Spleen (tissue), 11 donors: ENCODE data around the gene ZNF697. TPM values are rescaled to one million over a fixed set of nuclear protein-coding genes. Genes with fewer than 3 reads are reported as not detected.

Source experiments
- DNase-seq: peaks from one replicate; pipeline ENCODE4 v3.0.0-alpha.2; 2020
- H3K27ac ChIP-seq, 8 donors: fragments of 200-600 bp; sonication (generic) in 7 of 8; 1 replicate in 4 of 8; 2 replicates in 4 of 8; pipeline versions ENCODE4 v1.5.0 to v1.8.0; 2016 to 2021; ENCODE audit warnings: inconsistent platforms in 4 of 8, mild to moderate bottlenecking in 4 of 8, moderate library complexity in 1 of 8
- H3K27me3 ChIP-seq, 7 donors: fragments of 200-600 bp; sonication (generic) in 6 of 7; replicated peaks in 1 of 7; 1 replicate in 4 of 7; 2 replicates in 3 of 7; pipeline versions ENCODE4 v1.5.0 to v1.8.0; 2016 to 2021; ENCODE audit warnings: inconsistent platforms in 3 of 7, mild to moderate bottlenecking in 1 of 7
- H3K36me3 ChIP-seq, 6 donors: fragments of 200-600 bp; sonication (generic) in 5 of 6; 1 replicate in 4 of 6; 2 replicates in 2 of 6; pipeline versions ENCODE4 v1.5.0 to v1.8.0; 2016 to 2021; ENCODE audit warnings: inconsistent platforms in 2 of 6
- H3K4me1 ChIP-seq, 6 donors: fragments of 200-600 bp; sonication (generic) in 5 of 6; 1 replicate in 3 of 6; 2 replicates in 3 of 6; pipeline versions ENCODE4 v1.5.0 to v1.8.0; 2016 to 2021; ENCODE audit warnings: inconsistent platforms in 3 of 6
- H3K4me3 ChIP-seq, 8 donors: fragments of 200-600 bp; sonication (generic) in 7 of 8; 1 replicate in 4 of 8; 2 replicates in 4 of 8; pipeline versions ENCODE4 v1.5.0 to v1.8.0; 2016 to 2021; ENCODE audit warnings: inconsistent platforms in 4 of 8, mild to moderate bottlenecking in 4 of 8, moderate library complexity in 2 of 8
- H3K9me3 ChIP-seq, 8 donors: fragments of 200-600 bp; sonication (generic) in 7 of 8; 1 replicate in 4 of 8; 2 replicates in 4 of 8; pipeline versions ENCODE4 v1.5.0 to v1.8.0; 2016 to 2021; ENCODE audit warnings: inconsistent platforms in 4 of 8
- POLR2A ChIP-seq, 3 donors: fragments of 450-650 bp; IDR thresholded peaks; one replicate each; pipeline ENCODE4 v1.5.1; 2017; ENCODE audit warnings: antibody characterized with exemption in 3 of 3, mild to moderate bottlenecking in 1 of 3
- POLR2AphosphoS5 ChIP-seq, 3 donors: sonication (generic); formaldehyde crosslinking; IDR thresholded peaks; one replicate each; pipeline ENCODE4 v1.5.1; 2017; ENCODE audit warnings: antibody characterized with exemption in 3 of 3
- WGBS, 5 donors: extraction: QIAGEN DNeasy Blood & Tissue Kit in 3 of 5; methylation state at CpG; one replicate each; pipeline versions ENCODE4 v1.1.5 to v1.1.7; 2013 to 2018; 5-methylcytosine and 5-hydroxymethylcytosine counted together
- intact Hi-C: fragments of 100-400 bp; cut with DNase I; formaldehyde crosslinking; loops from one replicate; pipeline ENCODE4 v1.15.0; 2023; ENCODE audit warnings: low total_unique reads
- polyA plus RNA-seq, 3 donors: library from polyadenylated mRNA; stranded (reverse); fragments of 200-250 nt; gene quantifications; one replicate each; pipeline ENCODE4 v1.2.1, GENCODE V29; 2013
- total RNA-seq, 7 donors: library from RNA; depleted of rRNA in 3 of 7; stranded (reverse); fragments of >200 nt in 3 of 7; fragmentation: NEBNext Ultra II Directional in 4 of 7; extraction: Animal tissue kit (Norgen Biotek cat#: 25700) in 4 of 7; gene quantifications; one replicate each; pipeline versions ENCODE4 v1.1.0 to v1.2.1, GENCODE V29; 2016 to 2021
- TF ChIP-seq, protein P1 (sequence below), 11 experiments: fragments of 200-600 bp in 7 of 11; fragments of 450-650 bp in 4 of 11; sonication (generic) in 4 of 11; IDR thresholded peaks in 8 of 11; conservative IDR thresholded peaks in 3 of 11; 1 replicate in 7 of 11; 2 replicates in 4 of 11; pipeline versions ENCODE4 v1.4.0 to v1.8.0; 2016 to 2021; ENCODE audit warnings: antibody characterized with exemption in 11 of 11, inconsistent platforms in 4 of 11, mild to moderate bottlenecking in 1 of 11
- donor health status: healthy with polysubstance abuse.
- donor health status: DM: no; HTN: no; CAD: no; lungs with moderate emphysema.
- donor health status: DM: no; HTN: no; CAD: no.
- donor health status: Bipolar disorder and iron deficiency.
- donor health status: healthy.
- donor health status: DM: no; HTN: no; CAD: no.
- donor health status: DM: yes; HTN: yes; CAD: no.

ZNF697 gene
- total and polyA plus RNA-seq, 10 donors, result 0.38 to 6.6 (median 5.5) TPM

DNA sequence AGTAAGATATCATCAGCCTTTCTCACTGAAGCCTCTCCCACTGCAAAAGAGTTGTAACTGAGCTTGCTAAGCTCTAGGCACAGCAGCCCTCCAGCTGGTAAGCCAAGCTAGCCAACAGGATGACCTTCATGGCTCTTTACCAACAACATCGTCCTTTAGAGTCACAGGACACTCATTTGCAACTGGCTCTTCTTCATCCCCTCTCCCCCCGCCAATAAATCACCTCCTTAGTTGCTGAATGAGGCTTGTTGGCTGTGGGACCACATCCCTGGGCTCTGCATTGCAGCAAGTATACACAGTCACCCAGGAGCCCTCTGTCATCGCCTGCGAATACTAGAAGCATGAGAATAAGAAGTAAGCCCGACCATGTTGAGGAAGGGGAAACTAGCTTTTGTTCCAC lies 16.0 kb upstream of the ZNF697 start:
- TF ChIP-seq POLR2AphosphoS5 (IDR thresholded peaks at IDR 0.05), result no peak
- no peak for TF ChIP-seq POLR2A (IDR thresholded peaks at IDR 0.05)
- TF ChIP-seq, protein P1, sequence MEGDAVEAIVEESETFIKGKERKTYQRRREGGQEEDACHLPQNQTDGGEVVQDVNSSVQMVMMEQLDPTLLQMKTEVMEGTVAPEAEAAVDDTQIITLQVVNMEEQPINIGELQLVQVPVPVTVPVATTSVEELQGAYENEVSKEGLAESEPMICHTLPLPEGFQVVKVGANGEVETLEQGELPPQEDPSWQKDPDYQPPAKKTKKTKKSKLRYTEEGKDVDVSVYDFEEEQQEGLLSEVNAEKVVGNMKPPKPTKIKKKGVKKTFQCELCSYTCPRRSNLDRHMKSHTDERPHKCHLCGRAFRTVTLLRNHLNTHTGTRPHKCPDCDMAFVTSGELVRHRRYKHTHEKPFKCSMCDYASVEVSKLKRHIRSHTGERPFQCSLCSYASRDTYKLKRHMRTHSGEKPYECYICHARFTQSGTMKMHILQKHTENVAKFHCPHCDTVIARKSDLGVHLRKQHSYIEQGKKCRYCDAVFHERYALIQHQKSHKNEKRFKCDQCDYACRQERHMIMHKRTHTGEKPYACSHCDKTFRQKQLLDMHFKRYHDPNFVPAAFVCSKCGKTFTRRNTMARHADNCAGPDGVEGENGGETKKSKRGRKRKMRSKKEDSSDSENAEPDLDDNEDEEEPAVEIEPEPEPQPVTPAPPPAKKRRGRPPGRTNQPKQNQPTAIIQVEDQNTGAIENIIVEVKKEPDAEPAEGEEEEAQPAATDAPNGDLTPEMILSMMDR (IDR thresholded peaks at IDR 0.05 in 8 of 11, conservative IDR thresholded peaks at IDR 0.05 in 3 of 11), result no peak
- DNase-seq, result no peak
- no peak overlapping the region for H3K27ac ChIP-seq
- H3K36me3 ChIP-seq, result no peaks in the 10 kb centered on the region
- H3K27me3 ChIP-seq, result no peaks in the 10 kb centered on the region
- no peaks in the 10 kb centered on the region for H3K4me1 ChIP-seq
- intact Hi-C loops, result loop anchor here (5.0 kb wide), 1 partner anchor 52 kb away; no protein-coding TSS in a partner anchor
- no peaks in the 10 kb centered on the region for H3K9me3 ChIP-seq
- H3K4me3 ChIP-seq, result no peak overlapping the region
- WGBS, 5 donors, result 79 to 88% (median 84%) methylated on average over 5 of the region's 5 CpGs

DNA sequence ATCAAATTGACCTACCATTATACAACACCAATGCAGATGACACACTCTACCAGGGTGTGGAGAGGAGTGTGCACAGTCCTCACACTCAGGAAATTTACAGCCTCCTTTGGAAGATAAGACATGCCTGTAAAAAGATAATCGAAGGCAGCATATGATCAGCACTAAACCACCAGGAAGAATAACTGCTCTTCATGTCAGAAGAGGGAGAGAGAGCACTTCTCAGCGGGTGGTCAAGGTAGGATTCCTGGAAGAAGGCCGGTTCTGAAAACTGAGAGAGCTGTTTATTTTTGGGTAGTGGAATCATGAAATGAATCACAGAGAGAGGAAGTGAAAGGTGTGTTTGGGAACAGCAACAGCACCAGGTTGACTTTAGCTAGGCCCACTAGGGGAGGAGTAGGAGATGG lies 14.0 kb upstream of the ZNF697 start:
- Histone ChIP-seq H3K4me1 (no peaks in the 10 kb centered on the region), H3K9me3 (no peaks in the 10 kb centered on the region), H3K36me3 (no peaks in the 10 kb centered on the region), H3K4me3 (no peak overlapping the region), H3K27ac (no peak overlapping the region), H3K27me3 (no peaks in the 10 kb centered on the region)
- no peak for DNase-seq
- intact Hi-C loops, result loop anchor here (5.0 kb wide), 1 partner anchor 50 kb away; no protein-coding TSS in a partner anchor
- WGBS, 5 donors, result 59 to 86% (median 67%) methylated on average over 3 of the region's 3 CpGs
- TF ChIP-seq, protein P1 (IDR thresholded peaks at IDR 0.05 in 8 of 11, conservative IDR thresholded peaks at IDR 0.05 in 3 of 11), result no peak
- TF ChIP-seq POLR2A (IDR thresholded peaks at IDR 0.05) (no peak), POLR2AphosphoS5 (IDR thresholded peaks at IDR 0.05) (no peak)

DNA sequence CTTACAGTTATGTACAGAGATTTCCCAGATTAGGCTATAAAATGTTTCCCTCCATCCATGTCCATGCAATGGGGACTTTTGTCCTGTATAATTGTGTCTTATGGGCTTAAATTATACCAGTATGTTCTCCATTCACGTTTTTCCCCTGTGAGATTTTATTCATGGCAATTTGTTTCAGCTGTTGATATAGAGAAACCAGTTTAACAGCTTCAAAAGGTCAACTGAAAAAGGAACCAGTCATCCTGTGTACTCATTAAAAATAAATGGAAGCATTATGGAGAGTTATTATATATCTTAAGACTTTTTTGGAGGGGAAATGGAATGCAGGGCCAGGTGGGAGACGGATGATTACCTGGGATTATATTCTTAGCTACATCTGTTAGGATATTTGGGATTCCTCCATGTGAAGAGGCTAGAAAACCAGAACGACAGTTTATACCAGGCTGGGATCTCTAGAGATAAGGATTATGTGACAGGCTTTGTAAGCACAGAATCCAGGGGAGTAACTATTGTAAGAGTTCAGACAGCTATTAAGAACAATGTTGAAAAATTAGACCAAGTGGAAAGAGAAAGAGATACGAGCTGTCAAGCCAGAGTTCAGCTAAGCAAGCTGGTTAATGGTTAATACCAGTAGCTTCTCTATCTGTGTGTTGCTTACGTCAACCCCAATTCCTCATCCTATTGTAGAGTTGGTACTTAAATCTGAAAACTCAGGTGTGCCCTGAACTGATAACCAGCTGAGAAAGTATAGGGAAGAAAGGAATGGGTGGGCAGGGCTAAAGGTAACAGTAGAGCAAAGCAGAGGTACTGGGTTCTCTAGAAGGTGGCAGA lies 12.4 kb upstream of the ZNF697 start:
- DNase-seq, result no peak
- H3K27me3 ChIP-seq, result no peaks in the 10 kb centered on the region
- H3K9me3 ChIP-seq, result no peaks in the 10 kb centered on the region
- H3K36me3 ChIP-seq, result no peaks in the 10 kb centered on the region
- TF ChIP-seq POLR2A (IDR thresholded peaks at IDR 0.05) (no peak), POLR2AphosphoS5 (IDR thresholded peaks at IDR 0.05) (no peak)
- TF ChIP-seq, protein P1 (IDR thresholded peaks at IDR 0.05 in 8 of 11, conservative IDR thresholded peaks at IDR 0.05 in 3 of 11), result no peak
- WGBS, 5 donors, result 69 to 82% (median 74%) methylated on average over 5 of the region's 5 CpGs
- H3K4me1 ChIP-seq, result peaks cover 0 to 4% (median 0%) of the 10 kb centered on the region in 6 donors
- H3K27ac ChIP-seq, result no peak overlapping the region
- intact Hi-C loops, result loop anchor here (5.0 kb wide), 1 partner anchor 48 kb away; no protein-coding TSS in a partner anchor
- H3K4me3 ChIP-seq, result no peak overlapping the region

DNA sequence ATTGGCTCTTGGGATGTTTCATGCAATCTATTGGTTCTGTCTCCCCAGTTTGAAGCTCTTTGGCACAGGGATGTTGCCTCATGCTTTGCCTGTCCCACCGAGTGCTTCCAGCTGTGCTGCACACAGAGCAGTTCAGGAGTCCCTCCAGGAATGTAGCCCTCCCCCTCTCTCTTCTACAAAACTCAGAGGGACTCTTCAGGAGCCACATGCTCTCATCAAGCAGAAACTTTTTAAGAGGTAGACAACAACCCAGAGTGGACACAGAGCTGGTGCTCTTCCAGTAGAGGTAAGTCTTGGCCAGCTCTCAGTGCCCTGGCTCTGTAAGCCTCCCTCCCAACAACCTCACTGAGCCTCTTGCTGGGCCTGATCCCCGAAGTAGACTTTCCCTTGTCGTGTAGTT lies 11.6 kb upstream of the ZNF697 start:
- no peak for DNase-seq
- H3K4me3 ChIP-seq, result no peak overlapping the region
- intact Hi-C loops, result loop anchor here (5.0 kb wide), 1 partner anchor 47 kb away; no protein-coding TSS in a partner anchor
- H3K36me3 ChIP-seq, result no peaks in the 10 kb centered on the region
- no peak overlapping the region for H3K27ac ChIP-seq
- TF ChIP-seq, protein P1 (IDR thresholded peaks at IDR 0.05 in 8 of 11, conservative IDR thresholded peaks at IDR 0.05 in 3 of 11), result no peak
- TF ChIP-seq POLR2A (IDR thresholded peaks at IDR 0.05) (no peak), POLR2AphosphoS5 (IDR thresholded peaks at IDR 0.05) (peak in 1 of 3 donors; percentile 25)
- H3K27me3 ChIP-seq, result peaks cover 0 to 1% (median 0%) of the 10 kb centered on the region in 7 donors
- peaks cover 0 to 12% (median 0%) of the 10 kb centered on the region in 6 donors for H3K4me1 ChIP-seq
- 56 to 68% (median 62%) methylated on average over 3 of the region's 3 CpGs for WGBS, 5 donors
- H3K9me3 ChIP-seq, result no peaks in the 10 kb centered on the region
